OCI-LY7 (cell line): ENCODE measurements around the gene MUL1.

ENCODE experiments used
- CTCF ChIP-seq: fragments of 200-600 bp; sonication (generic); conservative IDR thresholded peaks from 2 replicates; pipeline ENCODE4 v1.5.1; 2014; ENCODE audit warnings: mild to moderate bottlenecking, antibody characterized with exemption, low read length, moderate library complexity, mixed read lengths
- EZH2phosphoT487 ChIP-seq: fragments of 200-600 bp; sonication (generic); IDR thresholded peaks from 2 replicates; pipeline ENCODE4 v1.6.1; 2018; ENCODE audit warnings: low read depth, borderline replicate concordance, mild to moderate bottlenecking, mixed run types, antibody characterized with exemption, low read length, moderate library complexity, mixed read lengths

- TF ChIP-seq CTCF (no peak), EZH2phosphoT487 (no peak)
Observed at GRCh38 chr1:20495661-20496060, 12.3 kb downstream of the MUL1 start.
